Measurements from ENCODE around the gene TGFB1I1.
"Not testable (repeated sequence)": the region's sequence is repeated elsewhere in the genome, so short reads cannot be mapped to it uniquely, and the experiment has no call there.

TGFB1I1 gene

DNA sequence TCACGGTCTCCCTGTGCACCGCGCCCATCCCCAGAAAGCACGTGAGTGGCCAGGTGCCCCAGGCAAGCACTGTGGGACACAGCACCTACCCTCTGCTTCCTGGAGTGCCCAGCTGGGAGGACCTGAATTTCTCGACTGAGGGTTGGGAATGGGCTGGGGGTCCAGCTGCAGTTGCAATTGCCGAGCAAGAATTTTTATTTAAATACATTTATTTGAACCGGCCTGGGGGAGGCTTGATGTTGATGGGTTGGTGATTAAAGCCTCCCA is 17.3 kb downstream of the TGFB1I1 start:
- no peak for DNase-seq

DNA sequence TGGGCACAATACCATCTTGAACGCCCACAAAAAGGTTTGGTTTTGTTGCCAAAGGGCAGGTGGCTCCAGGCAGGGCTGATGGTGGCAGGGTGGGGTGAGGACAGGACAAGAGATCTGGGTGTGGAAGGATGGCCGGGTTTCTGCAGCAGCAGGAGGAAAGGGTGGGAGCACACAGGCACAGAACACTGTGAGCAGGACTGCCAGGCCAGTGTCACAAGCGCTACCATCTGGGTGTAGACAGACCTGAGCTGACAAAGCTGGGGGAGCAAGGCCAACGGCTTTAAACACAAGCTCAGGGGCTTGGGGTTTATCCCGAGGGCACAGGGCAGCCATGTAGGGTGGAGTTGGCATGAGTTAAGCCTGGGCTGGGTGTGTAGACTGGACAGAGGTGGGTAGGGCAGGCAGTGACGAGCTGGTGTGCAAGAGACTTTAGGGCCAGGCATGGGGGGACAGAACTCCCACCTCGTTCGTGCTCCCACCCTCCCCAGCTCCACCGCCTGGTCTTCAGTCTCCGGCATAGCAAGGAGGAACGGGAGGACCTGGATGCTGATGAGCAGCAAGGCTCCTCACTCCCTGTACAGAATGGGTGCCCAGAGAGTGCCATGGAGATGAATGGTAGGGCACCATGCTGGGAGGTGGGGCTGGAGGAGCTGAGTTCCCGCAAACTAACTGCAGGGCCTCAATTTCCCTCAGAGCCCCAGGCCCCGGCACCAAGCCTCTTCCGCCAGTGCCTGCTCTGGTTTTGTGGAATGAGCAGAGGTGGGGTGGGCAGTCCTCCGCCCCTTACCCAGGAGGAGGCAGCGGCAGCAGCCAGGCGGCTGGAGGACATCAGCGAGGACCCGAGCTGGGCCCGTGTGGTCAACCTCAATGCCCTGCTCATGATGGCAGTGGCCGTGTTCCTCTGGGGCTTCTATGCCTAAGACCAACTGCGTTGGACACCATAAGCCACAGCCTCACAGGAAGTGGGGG is 17.9 kb downstream of the TGFB1I1 start:
- no peak for DNase-seq

DNA sequence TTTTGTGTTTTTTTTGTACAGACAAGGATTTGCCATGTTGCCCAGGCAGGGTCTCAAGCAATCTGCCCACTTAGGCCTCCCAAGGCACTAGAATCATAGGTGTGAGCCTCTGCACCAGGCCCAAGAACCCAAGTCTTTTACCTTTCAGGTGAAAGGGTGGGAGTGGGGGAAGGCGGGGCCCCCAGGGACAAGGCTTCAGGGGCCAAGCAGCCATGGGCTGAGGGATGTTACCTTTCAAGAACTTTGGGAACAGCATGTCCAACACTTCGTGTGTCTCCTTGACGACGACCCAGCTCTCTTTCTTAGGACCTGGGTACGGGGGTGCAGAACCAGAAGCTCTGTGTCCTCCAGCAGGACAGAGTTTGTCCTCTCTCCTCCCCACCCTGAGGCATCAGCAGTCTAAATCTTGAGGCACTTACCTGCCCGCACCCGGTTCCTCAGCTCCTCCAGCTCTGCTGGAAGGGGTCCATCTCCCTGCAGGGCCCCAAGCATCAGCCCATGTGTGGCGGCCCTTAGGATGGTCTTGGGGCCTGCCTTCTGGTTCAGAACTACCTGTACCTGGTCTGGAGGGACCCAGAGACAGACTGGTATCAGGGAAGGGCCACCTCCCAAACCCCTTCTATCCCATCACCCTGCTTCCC is 19.9 kb downstream of the TGFB1I1 start:
- DNase-seq = no peak

DNA sequence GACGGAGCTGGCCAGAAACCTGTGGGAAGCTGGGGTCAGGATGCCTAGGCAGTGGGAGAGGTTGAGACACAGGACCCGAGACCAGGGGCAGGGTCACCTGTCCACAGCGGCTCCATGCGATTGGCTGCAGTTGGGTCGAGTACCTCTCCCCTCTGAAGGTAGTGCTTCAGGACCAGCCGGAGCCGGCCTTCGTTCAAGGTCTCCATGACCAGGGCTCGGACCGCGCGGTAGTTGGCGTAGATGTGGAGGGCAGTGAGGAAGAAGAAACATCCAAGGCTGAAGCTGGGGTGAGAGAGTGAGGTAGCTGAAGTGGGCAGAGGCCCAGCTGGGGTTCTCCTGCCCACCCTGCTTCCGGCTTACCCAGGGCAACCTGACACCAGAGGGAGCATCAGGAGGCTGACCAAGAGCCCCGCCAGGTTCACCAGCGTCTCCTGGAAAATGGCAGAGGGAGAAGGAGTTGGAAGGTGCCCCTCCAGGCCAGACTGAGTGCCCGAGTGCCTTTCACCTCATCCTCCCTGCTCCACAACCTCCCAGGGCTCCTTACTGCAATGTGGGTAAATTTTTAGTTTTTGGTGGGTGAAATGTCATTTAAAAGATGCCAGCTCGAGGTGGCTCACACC is 21.7 kb downstream of the TGFB1I1 start:
- no peak for DNase-seq

GRCh38 chr16:31496670-31497069 is 24.7 kb downstream of the TGFB1I1 start:
- no peak for DNase-seq

GRCh38 chr16:31498493-31498892 is 26.5 kb downstream of the TGFB1I1 start:
- no peak for DNase-seq

- DNase-seq = no peak
These were observed 28.0 kb downstream of the TGFB1I1 start for GRCh38 chr16:31499928-31500327.

DNA sequence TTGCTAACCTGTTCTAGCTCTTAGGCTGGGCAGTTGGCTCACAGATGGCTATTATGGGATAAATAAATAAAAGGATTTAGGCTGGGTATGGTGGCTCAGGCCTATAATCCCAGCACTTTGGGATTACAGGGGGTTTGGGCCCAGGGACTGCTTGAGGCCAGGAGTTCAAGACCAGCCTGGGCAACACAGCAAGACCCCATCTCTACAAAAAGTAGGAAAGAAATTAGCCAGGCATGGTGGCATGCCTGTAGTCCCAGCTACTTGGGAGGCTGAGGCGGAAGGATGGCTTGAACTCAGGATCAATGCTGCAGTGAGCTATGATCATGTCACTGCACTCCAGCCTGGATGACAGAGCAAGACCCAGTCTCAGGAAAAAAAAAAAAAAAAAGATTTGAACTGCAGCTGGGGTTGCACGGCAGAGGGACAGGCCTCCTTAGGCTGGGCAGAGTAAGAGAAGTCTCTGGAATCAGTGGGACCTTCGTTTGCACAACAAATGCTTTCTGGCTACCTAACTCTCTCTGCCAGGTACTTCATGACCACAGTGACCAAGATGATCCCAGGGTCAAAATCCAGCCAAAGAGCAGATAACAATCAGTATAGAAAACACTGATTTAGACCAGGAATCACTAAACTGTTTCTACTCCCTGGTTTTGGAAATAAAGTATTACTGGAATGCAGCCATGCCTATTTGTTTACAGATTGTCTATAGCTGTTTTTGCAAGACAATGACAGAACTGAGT is 29.4 kb downstream of the TGFB1I1 start:
- DNase-seq = no peak

- DNase-seq = no peak
These were observed 30.0 kb downstream of the TGFB1I1 start for GRCh38 chr16:31501966-31502348.

GRCh38 chr16:31502981-31503380 is 31.0 kb downstream of the TGFB1I1 start:
- DNase-seq = no peak

GRCh38 chr16:31503555-31503954 is 31.6 kb downstream of the TGFB1I1 start:
- not testable (repeated sequence) for DNase-seq

GRCh38 chr16:31504159-31504558 is 32.2 kb downstream of the TGFB1I1 start:
- DNase-seq = no peak

GRCh38 chr16:31505483-31505882 is 33.5 kb downstream of the TGFB1I1 start:
- DNase-seq = no peak

- DNase-seq = no peak
These were observed 35.6 kb downstream of the TGFB1I1 start for GRCh38 chr16:31507617-31507928.

DNA sequence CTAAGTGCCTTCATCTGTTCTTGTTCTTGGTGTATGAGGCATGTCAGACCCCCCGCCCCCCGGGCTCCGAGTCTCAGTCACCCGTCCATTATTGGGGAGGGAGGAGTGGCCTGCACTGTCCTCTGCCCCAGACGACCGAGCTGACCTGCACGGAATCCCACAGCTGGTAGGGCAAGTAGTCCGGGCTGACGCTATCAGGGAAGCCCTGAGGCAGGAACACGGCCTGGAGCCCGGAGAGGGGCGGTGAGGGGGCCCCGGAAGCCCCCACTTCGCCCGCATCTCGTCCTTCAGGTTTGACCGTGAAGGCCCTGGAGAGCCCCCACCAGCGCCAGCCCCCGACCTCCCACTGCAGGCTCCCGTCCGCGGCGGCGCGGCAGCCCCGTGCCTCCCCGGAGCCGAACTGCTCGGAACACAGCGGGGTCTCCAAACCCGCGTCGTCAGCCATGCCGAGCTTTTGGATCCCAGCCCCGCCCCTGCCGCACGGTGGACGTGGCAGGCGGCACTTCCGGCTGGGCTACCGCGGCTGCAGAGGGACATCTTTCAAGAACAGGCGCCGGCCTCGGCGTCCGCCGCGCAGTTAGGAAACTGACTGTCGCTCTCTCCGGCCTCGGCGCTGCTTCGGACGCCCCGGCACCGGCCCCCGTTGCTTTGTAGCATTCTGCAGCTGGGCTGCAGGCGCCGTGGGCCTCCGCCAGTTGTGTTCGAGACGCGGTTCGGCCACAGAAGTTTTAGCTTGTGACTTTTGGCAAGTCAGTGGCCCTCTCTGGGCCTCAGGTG is 36.2 kb downstream of the TGFB1I1 start, which contains the start of gene RUSF1:
Gene RUSF1, minus strand, starts transcription at position 463 of the 777 bp plus-strand sequence. Its CDS starts 18 bp downstream, at position 445.
- DNase-seq = peak; percentile 57 to 72 (median 67)

DNA sequence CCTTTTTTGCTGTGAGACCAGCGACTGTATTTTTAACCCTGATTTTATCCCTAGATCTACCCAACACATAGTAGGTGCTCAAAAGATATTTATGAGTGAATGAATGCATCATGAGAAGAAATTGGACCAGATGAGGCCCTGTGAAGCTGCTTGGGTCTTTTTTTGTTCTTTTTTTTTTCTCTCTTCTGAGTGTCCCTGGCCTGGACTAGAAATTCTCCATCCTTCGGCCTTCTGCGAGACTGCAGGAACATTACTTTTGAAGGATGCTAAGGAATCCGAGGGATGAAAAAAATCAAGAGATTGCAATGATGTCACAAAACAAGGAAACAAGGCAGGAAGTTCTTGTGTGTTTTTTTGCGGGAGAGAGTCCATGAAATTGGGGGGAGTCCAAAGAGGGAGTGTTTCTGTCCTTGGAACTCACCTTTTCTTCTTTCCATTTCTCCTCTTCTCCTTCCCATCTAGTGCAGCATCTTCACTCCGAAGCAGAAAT is 36.8 kb downstream of the TGFB1I1 start:
- no peak for DNase-seq

DNA sequence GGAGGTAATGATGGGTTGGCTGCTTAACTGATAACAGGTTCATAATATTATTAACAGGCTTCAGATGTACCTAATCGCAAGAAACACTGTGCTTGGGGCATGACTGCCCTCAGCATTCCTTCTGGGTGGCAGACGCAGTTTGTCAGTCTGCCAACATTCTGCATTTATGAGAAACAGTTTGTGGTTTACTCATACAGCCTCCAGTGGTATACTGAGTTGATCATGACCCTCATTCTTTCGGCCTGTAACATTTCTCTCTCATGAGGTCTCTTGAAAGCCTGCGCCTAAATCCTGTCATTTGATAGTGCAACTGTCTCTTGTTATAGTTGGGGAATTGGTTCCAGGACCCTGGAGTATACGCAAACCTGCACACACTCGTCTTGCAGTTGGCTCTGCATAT is 41.2 kb downstream of the TGFB1I1 start:
- no peak for DNase-seq

- no peak for DNase-seq
These were observed 41.9 kb downstream of the TGFB1I1 start for GRCh38 chr16:31513884-31514283.

DNA sequence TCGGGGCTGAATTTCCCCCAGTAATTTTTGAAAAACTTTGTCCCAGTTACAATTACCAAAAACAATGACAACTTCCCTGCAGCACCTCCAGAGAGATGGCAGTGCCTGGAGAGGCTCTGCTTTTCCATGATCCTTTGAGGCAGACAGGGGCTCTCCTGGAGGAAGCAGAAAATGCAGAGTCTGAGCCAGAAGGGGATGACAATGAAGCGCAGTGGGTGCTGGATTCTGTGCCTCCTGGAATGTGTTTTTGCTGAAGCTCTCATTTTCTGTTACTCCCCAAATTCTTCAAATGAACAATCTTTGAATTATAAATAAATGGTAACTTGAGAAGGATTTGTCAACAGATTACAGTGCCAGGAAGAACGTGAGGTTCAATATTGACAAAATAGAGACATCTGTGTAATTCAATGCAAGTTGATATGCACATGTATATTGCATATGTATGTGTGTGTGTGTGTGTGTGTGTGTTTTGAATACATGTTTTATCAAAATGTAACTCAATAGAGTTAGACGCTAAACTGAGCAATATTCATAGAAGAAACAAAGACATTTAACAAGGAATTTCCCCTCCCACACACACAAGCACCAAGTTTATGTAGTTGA is 45.9 kb downstream of the TGFB1I1 start:
- DNase-seq = no peak

DNA sequence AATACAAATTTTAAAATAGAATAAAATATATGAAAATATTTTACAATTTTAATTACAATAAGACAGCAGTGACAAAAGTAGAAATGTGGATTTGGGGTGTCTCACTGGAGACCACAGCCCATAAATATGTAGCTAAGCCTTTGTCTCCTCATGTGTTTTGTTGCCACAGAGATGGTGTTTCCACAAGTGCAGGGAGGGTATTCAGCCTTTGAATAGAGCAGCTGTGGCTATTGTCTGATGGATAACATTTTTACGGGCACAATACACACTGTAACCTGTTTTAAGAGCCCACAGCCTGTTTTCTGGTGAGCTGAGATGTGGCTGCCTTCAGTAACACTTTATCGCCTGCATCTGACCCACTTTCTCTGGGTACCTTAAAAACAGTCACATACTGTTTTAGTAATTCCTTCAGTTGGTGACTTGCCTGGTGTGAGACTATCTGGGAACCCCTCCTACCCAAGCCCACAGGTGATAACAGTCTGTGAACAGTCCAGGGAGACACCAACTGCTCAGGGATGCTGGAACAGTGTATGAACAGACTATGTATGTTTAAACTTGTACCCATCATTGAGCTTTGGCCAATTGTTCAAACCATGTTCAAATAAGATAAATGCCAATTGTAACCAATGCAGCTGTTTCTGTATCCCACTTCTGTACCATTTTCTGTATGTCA is 47.9 kb downstream of the TGFB1I1 start:
- DNase-seq = no peak

- DNase-seq = no peak
These were observed 49.4 kb downstream of the TGFB1I1 start for GRCh38 chr16:31521368-31521767.
